A172 (cell line): ENCODE measurements around the gene ANKRD34B. TPM values are rescaled to one million over a fixed set of nuclear protein-coding genes. Genes with fewer than 3 reads are reported as not detected.
"Not testable (repeated sequence)": the region's sequence is repeated elsewhere in the genome, so short reads cannot be mapped to it uniquely, and the experiment has no call there.

Experiments used
- DNase-seq: peaks from one replicate; pipeline ENCODE4 v3.0.0-alpha.2; 2015; ENCODE audit warnings: low spot score
- total RNA-seq: library from RNA; depleted of rRNA; stranded (reverse); fragments of >200 nt; shearing (Covaris generic); gene quantifications from 2 replicates; pipeline ENCODE4 v1.2.3, GENCODE V29; 2014; rRNA removed

The ANKRD34B gene
- not detected in 2 replicates for total RNA-seq

DNA sequence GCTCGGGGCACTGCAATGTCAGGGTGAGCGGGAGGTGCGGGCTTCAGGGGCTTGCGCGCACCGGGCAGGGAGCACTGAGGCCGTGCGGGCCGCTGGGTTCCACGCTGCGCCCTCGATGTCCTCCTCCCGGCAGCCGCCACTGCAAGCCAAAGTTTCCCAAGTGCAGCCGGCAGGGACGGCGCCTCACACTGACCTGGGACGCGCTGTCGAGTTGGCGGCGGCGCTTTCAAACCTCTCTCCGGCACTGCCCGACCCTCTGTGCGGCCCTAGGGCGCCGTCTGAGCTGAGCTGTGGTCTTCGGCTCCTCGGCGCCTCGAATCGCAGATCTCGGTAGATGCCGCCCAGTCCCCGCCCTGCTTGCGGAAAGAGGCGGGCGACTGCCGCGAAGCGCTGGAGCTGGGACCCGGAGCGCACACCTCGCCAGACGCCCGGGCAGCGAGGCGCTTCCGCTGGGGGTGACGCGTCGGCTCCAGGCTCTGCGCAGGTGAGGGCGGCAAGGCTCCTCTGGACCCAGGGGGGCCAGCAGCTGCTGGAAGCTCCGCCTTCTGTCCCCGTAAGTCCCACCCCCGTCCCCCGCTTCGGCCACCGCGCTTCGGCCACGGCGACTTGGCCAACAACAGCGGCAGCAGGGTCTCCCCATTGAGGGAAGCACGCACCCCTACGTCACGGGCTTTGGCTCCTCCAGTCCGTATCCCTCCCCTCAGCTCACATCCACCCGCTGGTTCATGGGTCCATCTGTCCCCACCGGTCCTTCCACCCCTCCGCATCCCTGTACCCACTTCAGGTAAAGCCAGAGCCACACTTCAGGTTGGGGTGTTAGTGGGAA is at the start of gene ANKRD34B:
Gene ANKRD34B (minus strand): TSS at position 320 of the 826 bp plus-strand sequence. CDS start 10,261 bp downstream, outside the sequence.
- no peak for DNase-seq

DNA sequence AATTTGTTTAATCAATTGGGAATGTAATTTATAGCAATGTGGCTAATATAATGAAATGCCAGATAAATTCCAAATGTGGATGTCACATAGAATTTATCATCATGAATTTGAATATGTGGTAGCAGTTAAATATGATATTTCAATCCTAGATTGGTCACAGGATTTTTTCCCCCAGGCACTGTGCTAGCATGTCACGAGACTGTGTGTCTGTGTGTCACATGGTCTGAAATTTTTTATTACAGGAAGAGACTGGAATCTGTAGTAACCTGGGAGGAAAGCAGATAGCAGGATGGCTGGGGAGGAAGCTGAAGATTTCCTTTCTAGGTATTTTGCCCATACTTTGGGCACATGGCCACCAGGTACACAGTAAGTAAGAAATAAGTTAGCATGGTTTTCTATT is 49.0 kb upstream of the ANKRD34B start:
- DNase-seq: peak; percentile 7

DNA sequence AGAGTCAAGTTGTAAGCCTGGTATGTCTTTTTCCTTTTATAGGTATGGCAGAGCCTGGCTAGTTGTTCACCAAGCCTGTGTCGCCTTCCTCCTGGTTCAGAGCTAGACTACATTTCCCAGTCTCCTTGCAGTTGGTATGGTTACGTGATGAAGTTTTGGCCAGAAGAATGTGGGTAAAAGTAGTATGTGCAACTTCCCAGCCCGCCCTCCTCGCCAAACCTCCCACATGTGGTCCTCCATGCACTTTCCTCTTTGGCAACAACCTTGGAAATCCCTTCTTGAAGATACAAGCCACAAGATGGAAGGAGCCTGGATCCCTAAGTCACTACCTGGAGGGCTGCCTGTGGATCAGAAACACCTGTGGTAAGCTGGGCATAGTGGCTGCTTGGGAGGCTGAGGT is 48.4 kb upstream of the ANKRD34B start:
- DNase-seq: no peak

DNA sequence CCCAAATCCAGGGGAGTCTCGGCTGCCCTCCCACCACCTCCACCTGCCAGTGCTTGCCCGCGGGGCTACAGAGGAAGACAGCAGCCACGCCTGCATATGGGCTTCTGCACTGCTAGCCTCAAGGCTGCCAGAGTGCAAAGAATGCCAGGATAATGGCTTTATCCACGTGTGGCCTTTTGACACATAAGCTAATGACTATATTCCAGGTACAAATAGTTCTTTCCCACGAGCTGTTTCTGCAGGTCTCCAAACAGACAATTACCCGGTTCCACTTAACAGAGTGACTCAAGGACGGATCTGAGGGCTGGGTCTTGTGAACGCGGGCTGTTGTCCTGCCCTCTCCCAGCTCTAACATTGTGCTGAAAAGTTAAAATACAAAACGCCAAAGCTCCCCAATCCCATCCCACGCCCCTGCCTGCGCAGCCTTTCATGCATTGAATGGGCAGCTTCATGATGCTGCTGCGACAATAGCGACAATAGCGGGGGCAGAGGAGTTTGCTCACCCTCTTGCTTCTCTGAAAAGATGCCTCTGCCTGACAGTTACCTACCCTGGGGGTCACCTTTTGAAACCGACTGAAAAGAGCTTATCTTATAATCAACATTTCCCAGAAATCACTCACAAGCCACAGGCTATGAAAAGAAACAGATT is 45.3 kb upstream of the ANKRD34B start:
- no peak for DNase-seq

DNA sequence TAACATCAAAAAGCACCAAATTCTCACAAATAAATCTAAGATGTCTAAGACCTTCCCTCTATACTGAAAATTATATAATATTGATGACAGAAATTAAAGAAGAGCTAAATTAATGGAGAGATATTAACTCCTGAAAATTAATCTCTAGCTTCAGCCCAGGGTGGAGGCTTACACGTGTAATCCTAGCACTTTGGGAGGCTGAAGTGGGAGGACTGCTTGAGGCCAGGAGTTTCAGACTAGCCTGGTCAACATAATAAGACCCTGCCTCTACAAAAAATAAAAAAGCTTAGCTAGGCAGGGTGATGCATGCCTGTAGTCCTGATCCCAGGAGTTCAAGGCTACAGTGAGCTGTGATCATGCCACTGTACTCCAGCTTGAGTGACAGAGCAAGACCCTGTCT is 39.6 kb upstream of the ANKRD34B start:
- no peak for DNase-seq

DNA sequence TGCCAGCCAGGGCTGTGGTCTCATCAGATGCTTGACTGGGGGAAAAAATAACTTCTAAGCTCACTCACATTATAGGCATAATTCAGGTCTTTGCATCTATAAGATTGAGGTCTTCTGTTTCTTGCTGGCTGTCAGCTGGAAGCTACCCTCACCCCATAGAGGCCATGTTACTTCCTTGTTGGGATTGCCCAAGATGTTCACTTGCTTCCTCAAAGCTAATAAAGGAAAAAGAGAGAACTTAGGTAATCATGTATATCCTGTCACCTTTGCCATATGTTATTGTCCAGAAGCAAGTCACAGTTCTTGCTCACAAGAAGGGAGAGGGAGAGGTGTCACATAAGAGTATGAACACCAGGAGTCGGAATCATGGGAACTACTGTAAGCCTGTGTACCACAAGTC is 38.7 kb upstream of the ANKRD34B start:
- DNase-seq: no peak

DNA sequence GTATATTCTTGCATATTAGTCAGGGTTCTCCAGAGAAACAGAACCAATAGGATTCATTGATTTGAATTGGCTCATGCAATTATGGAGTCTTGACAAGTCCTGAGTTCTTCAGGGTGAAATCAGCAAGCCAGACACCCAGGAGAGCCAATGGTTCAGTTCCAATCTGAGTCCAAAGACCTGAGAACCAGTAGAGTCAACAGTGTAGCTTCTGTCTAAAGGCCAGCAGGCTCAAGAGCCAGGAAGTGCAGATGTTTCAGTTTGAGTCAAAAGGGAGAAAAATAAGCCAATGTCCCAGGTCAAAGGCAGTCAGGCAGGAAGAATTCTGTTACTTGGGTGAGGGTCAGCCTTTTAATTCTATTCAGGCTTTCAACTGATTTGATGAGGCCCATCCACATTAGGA is 37.8 kb upstream of the ANKRD34B start:
- no peak for DNase-seq

DNA sequence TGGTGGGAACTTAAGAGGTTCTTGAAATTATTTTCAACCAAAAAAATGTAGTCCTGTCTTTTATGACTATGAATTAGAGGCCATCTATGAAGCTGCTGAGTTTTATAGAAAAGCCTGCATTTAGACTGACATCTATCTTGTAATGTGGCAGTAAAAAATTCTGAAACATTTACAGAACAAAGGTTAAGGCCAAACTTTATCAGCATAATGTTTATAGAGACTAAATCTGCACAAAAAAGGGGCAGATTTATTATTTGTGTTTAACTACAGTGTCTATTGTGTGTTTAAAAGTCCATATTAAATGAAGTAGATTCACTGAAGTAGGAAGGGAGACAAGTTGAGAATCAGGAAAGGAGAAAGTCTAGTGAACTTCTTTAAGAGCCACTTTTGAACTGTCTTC is 37.3 kb upstream of the ANKRD34B start:
- DNase-seq: no peak

DNA sequence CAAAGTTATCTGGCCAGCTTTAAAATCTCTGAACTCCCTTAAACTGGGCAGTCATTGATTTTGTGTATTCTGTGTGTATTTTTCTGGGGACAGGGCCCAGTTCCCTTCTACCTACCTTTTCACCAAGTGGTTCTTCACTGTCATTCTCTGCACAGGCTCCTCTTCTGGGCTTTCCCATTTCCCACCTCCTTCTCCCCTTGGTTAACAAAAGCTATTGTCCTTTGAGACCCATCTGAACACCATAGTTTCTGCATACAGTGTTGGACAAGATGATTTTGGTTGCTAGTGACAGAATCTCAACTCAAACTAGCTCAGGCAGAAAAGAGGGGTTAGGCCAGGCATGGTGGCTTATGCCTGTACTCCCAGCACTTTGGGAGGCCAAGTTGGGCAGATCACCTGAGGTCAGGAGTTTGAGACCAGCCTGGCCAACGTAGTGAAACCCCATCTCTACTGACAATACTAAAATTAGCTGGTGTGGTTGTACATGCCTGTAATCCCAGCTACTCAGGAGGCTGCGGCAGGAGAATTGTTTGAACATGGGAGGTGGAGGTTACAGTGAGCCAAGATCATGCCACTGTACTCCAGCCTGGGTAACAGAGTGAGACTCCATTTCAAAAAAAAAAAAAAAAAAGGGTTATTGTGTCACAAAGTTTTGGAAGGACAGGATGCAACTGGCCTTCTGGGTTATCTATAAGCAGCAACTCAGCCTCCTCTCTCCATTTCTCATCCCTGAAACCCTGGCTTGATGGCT is 31.0 kb upstream of the ANKRD34B start:
- DNase-seq: no peak

DNA sequence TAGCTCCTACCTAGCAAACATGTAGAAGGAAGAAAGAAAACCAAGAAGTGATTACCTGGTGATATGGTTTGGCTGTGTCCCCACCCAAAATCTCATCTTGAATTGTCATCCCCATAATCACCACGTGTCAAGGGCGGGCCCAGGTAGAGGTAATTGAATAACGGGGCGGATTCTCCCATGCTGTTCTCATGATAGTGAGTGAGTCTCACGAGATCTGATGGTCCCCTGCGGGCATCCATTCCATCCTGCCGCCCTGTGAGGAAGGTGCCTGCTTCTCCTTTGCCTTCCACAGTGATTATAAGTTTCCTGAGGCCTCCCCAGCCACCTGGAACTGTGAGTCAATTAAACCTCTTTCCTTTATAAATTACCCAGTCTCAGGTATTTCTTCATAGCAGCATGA is 27.4 kb upstream of the ANKRD34B start:
- DNase-seq: no peak

DNA sequence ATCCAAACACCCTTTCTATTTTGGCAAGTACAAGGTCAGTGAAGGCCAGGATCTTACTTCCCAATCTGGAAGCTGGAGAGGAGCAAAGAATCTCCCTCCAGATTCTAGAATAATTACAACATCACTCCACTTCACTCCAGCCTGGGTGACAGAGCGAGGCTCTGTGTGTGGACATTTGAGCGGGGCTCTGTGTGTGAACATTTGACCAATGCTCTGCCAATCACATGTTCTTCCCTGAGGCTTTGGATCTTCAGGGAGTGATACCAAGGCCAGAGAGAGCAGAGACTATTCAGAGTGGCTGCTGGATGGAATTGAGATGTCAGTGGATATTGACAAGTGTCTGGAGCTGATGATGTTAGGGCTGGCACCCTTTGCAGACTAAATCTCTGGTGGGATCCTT is 24.7 kb upstream of the ANKRD34B start:
- DNase-seq: no peak

DNA sequence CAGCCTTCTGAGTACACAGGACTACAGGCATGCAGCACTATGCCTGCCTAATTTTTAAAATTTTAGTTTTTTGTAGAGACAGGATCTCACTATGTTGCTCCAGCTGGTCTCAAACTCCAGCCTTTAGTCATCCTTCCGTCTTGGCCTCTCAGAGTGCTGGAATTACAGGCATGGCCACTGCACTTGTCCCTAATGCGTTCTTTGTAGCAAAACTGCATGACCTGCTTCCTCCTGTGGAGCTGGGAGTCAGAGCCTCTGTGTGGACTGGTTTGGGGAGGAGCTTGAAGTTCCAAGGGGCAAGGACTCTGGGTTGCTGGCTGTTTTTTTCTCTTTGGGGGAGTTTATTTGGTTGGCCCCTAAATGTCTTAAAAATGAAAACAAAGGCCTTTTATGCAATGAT is 22.7 kb upstream of the ANKRD34B start:
- no peak for DNase-seq

DNA sequence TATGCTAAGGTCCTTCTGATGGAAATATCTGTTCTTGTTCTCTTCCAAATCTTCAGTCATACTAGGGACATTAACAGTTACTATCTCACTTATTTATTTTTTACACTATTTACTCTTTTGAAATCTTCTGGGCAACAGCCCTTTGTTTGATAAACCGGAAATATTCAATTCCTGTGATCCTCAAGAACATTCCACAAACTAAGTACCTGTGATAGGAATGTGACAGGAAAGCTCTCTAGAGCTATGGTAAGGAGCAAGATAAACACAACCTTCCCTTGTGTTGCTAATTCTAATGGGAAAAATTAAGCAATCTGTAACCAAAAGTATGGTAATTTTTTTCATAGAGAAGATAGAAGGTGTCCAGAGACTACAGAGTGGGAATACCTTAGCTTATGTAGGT is 22.0 kb upstream of the ANKRD34B start:
- no peak for DNase-seq

DNA sequence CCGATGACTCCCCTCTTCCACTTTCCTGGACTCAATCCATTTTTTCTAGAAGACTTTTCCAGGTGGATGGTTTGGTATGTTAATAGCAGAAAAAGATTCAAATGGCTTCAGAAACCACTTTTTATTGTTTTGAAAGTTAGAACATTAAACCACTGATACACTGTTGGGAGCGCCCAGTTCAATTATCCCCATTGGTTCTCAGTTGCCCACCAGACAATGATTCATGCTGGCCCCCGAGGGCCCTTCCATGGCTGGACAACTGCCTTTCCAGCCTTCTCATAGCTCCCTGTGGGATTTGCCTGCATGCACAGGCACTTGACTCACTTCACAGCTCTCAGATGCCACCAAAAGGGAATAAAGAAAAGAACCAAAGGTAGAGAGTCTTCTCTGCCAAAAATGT is 21.3 kb upstream of the ANKRD34B start:
- DNase-seq: no peak

DNA sequence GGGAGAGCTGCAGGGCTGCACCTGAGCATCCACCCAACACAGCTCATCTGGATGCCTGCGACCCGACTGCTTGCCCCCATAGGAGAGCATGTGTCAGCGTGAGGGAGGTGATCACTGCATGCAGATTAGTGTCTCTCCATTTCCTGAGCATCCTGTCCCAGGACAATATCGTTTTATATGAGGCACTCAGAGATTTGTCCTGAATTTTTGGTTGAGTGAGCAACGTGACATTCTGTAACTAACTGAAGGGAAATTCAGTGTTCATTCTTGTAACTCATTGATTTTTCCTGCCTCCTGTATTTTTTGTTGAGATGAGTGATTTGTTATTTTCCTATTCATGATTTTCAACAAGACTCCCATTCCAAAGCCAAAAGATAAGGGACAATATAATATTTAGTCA is 20.7 kb upstream of the ANKRD34B start:
- DNase-seq: no peak

DNA sequence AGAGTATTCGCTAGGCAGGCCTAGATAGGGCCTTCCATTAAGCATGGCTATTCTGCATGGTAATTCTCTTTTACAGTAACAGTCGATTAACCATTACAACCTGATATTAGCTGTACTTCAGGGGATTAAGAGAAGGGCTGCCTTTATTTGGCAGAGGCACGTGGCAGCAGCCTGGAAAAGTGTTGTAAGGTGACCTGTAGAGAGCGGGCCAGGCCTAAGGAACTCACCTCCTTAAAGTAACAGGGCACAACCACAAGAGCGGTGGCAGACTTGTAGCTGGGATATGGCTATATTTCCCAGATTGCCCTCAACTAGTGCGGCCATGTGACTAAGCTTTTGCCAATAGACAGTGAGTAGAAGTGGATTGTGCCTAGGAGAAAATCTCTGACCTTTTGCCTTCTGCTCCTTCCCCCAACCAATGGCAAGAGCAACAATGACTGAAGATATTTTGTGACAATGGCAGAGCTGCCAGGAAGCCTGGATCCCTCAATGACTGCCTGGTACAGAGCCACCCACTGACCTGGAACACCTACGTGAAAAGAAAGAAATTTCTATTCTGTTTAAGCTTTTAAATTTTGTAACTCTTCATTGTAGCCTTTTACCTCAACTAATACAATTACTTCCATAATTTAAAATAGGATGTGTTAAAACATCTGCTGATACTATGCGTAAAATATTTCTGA is 18.9 kb upstream of the ANKRD34B start:
- no peak for DNase-seq

DNA sequence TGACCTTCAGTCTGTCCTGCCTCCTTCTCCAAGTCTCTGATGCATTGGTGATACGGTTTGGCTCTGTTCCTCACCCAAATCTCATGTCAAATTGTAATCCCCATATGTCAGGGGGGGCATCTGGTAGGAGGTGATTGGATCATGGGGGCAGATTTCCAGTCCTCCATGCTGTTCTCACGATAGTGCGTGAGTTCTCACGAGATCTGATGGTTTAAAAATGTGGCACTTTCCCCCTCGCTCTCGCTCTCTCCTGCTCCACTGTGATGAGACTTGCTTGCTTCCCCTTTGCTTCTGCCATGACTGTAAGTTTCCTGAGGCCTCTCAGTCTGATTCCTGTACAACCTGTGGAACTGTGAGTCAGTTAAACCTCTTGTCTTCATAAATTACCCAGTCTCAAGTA is 14.7 kb upstream of the ANKRD34B start:
- no peak for DNase-seq

DNA sequence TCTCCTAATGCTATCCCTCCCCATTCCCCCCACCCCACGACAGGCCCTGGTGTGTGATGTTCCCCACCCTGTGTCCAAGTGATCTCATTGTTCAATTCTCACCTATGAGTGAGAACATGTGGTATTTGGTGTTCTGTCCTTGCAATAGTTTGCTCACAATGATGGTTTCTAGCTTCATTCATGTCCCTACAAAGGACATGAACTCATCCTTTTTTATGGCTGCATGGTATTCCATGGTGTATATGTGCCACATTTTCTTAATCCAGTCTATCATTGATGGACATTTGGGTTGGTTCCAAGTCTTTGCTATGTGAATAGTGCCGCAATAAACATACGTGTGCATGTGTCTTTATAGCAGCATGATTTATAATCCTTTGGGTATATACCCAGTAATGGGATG is 10.2 kb upstream of the ANKRD34B start:
- not testable (repeated sequence) for DNase-seq

DNA sequence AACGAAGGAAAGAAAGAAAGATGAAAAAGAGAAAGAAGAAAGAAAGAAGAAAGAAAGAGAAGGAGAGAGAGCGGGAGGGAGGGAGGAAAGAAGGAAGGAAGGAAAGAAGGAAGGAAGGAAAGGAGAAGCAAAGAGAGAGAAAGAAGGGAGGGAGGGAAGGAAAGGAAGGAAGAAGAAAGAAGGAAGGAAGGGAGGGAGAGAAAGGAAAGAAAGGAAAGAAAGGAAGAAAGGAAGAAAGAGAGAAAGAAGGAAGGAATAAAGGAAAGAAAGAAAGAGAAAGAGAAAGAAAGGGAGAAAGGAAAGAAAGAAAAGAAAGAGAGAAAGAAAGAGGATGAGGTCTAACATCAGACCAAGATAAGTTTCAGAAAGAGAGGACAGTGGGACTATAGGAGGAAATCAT is 9.0 kb upstream of the ANKRD34B start:
- no peak for DNase-seq

DNA sequence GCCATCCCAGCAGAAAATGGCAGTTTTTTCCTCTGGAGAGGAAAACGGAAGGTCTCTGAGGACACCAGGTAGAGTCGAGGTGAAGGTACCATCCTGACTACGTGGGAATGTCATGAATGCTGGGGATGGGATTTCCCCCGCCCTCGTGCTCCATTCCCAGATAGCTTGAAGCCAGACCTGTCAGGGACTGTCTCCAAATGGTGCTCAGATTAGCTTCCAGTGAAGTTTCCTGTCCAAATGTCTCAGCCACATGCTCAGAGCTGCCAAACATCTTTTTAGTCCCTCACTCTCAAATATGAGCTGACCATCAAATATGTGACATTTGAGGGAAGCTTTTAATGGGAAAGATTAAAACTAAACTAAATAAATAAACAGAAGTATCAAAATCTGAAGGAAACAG is 7.6 kb upstream of the ANKRD34B start:
- DNase-seq: no peak

DNA sequence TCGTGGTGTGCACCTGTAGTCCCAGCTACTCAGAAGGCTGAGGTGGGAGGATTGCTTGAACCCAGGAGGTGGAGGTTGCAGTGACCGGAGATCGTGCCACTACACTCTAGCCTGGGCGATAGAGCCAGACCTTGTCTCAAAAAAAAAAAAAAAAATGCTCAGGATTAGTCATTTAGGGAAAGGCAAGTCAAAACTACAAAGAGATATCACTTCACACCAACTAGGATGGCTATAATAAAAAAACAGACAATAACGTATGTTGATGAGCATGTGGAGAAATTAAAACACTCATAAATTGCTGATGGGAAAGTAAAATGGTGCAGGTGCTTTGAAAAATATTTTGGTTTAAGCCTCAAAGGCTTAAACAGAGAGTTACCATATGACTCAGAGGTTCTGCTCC is 6.3 kb upstream of the ANKRD34B start:
- DNase-seq: no peak

DNA sequence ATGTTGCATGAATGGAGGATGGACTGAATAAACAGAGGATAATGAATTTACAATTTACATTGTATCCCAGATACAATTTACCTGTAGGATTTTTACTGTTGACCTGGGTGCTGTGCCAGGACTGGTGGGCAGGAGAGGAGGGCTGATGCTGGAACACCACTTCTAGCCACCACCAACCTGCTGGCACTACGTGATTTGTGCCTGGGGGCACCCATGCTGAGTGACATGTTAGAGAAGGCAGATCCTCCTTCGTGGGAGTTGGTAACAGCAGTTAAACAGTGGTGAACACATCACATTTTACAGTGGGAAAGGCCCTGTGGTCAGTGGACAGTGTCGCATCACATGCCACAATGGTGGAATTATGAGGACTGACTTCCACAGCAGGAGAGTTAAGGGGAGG is 3.0 kb upstream of the ANKRD34B start:
- no peak for DNase-seq
